Epithelial cell of esophagus (primary cell): ENCODE results near the gene CDH3.

Experiments used
- DNase-seq: peaks from one replicate; pipeline ENCODE4 v3.0.0; 2010; ENCODE audit warnings: low read depth
- H3K4me3 ChIP-seq: 2 replicates; pipeline ENCODE4 v1.5.1; 2011; ENCODE audit warnings: mild to moderate bottlenecking, low read length, control low read depth
- CTCF ChIP-seq: IDR thresholded peaks from 2 replicates; pipeline ENCODE4 v1.5.1; 2011; ENCODE audit warnings: low read depth, mild to moderate bottlenecking, low read length, control low read depth, inconsistent platforms; ENCODE audit not compliant: insufficient read depth; ENCODE audit errors: missing control alignments

Gene CDH3

GRCh38 chr16:68676113-68676860, 31.2 kb downstream of the CDH3 start:
- no peak for TF ChIP-seq CTCF
- no peak for DNase-seq
- H3K4me3 ChIP-seq = no peak overlapping the region

GRCh38 chr16:68681038-68681437, 35.9 kb downstream of the CDH3 start:
- TF ChIP-seq CTCF = no peak
- no peak for DNase-seq

GRCh38 chr16:68685685-68686478, 40.8 kb downstream of the CDH3 start:
- no peak for TF ChIP-seq CTCF
- H3K4me3 ChIP-seq = no peak overlapping the region
- DNase-seq = peak; percentile 47

More at GRCh38 chr16:68681038-68681437, 35.9 kb downstream of the CDH3 start:
- H3K4me3 ChIP-seq = no peak overlapping the region

GRCh38 chr16:68686905-68687304, 41.8 kb downstream of the CDH3 start:
- no peak for TF ChIP-seq CTCF
- no peak for DNase-seq
- no peak overlapping the region for H3K4me3 ChIP-seq

GRCh38 chr16:68689921-68690320, 44.8 kb downstream of the CDH3 start:
- no peak for DNase-seq
- H3K4me3 ChIP-seq = no peak overlapping the region
- no peak for TF ChIP-seq CTCF

- no peak for DNase-seq
- no peak overlapping the region for H3K4me3 ChIP-seq
- no peak for TF ChIP-seq CTCF
Observed at GRCh38 chr16:68695575-68695974, 50.5 kb downstream of the CDH3 start.

- no peak for TF ChIP-seq CTCF
- H3K4me3 ChIP-seq = no peak overlapping the region
- DNase-seq = no peak
Observed at GRCh38 chr16:68696514-68696913, 51.4 kb downstream of the CDH3 start.
